Liver (tissue), 9 donors: ENCODE measurements around the gene TPSB2. TPM values are rescaled to one million over a fixed set of nuclear protein-coding genes. Genes with fewer than 3 reads are reported as not detected.
"Not testable (repeated sequence)": the region's sequence is repeated elsewhere in the genome, so short reads cannot be mapped to it uniquely, and the experiment has no call there.

Source experiments
- DNase-seq: peaks from one replicate; pipeline ENCODE4 v3.0.0-alpha.2; 2017; ENCODE audit warnings: low spot score
- H3K27ac ChIP-seq, 2 donors: one replicate each; pipeline ENCODE4 v1.7.0; 2013; ENCODE audit warnings: inconsistent platforms in 2 of 2, low read length in 2 of 2, control low read depth in 1 of 2, low read depth in 1 of 2, mild to moderate bottlenecking in 1 of 2
- H3K27me3 ChIP-seq, 4 donors: one replicate each; pipeline versions ENCODE4 v1.6.1 to v1.7.0; 2013; ENCODE audit warnings: low read length in 3 of 4, inconsistent platforms in 1 of 4, mild to moderate bottlenecking in 1 of 4, moderate library complexity in 1 of 4; ENCODE audit not compliant: control insufficient read depth in 4 of 4, insufficient read depth in 4 of 4
- H3K36me3 ChIP-seq, 4 donors: one replicate each; pipeline versions ENCODE4 v1.6.1 to v1.7.0; 2013; ENCODE audit warnings: low read length in 3 of 4, mild to moderate bottlenecking in 3 of 4, low read depth in 1 of 4, moderate library complexity in 1 of 4; ENCODE audit not compliant: control insufficient read depth in 4 of 4, insufficient read depth in 3 of 4
- H3K4me1 ChIP-seq, 4 donors: one replicate each; pipeline versions ENCODE4 v1.6.1 to v1.7.0; 2013; ENCODE audit warnings: low read length in 3 of 4, mild to moderate bottlenecking in 3 of 4, moderate library complexity in 1 of 4; ENCODE audit not compliant: control insufficient read depth in 4 of 4, insufficient read depth in 4 of 4
- H3K4me3 ChIP-seq, 3 donors: one replicate each; pipeline versions ENCODE4 v1.6.1 to v1.7.0; 2013; ENCODE audit warnings: low read length in 3 of 3, control low read depth in 1 of 3, low read depth in 1 of 3, mild to moderate bottlenecking in 1 of 3
- H3K9ac ChIP-seq, 2 donors: one replicate each; pipeline ENCODE4 v1.7.0; 2013; ENCODE audit warnings: low read length in 2 of 2, mild to moderate bottlenecking in 2 of 2, moderate library complexity in 2 of 2, control low read depth in 1 of 2, low read depth in 1 of 2
- H3K9me3 ChIP-seq, 4 donors: one replicate each; pipeline versions ENCODE4 v1.6.1 to v1.7.0; 2013; ENCODE audit warnings: low read length in 3 of 4; ENCODE audit not compliant: control insufficient read depth in 4 of 4
- CTCF ChIP-seq: fragments of 150-350 bp; IDR thresholded peaks from 2 replicates; pipeline ENCODE4 v1.5.1; 2017; ENCODE audit warnings: improper control_type of control experiment, low read depth, low read length; ENCODE audit not compliant: missing input control
- FOXA2 ChIP-seq: IDR thresholded peaks from 2 replicates; pipeline ENCODE4 v1.6.1; 2016; ENCODE audit warnings: antibody characterized with exemption
- GABPA ChIP-seq, 2 donors: IDR thresholded peaks in 1 of 2; conservative IDR thresholded peaks in 1 of 2; 2 replicates each; pipeline ENCODE4 v1.6.1; 2016; ENCODE audit warnings: antibody characterized with exemption in 2 of 2, mild to moderate bottlenecking in 1 of 2, moderate library complexity in 1 of 2
- HNF4A ChIP-seq, 2 donors: conservative IDR thresholded peaks; 2 replicates each; pipeline ENCODE4 v1.6.1; 2016; ENCODE audit warnings: antibody characterized with exemption in 2 of 2, mild to moderate bottlenecking in 2 of 2
- HNF4G ChIP-seq: IDR thresholded peaks from 2 replicates; pipeline ENCODE4 v1.6.1; 2016; ENCODE audit warnings: antibody characterized with exemption
- RXRA ChIP-seq, 2 donors: IDR thresholded peaks; 2 replicates each; pipeline ENCODE4 v1.6.1; 2017 to 2018; ENCODE audit warnings: antibody characterized with exemption in 2 of 2, mild to moderate bottlenecking in 1 of 2
- SP1 ChIP-seq: IDR thresholded peaks from 2 replicates; pipeline ENCODE4 v1.6.1; 2018; ENCODE audit warnings: antibody characterized with exemption, mild to moderate bottlenecking
- WGBS: extraction: QIAGEN DNeasy Blood & Tissue Kit; methylation state at CpG from one replicate; pipeline ENCODE4 v1.1.7; 2013; 5-methylcytosine and 5-hydroxymethylcytosine counted together
- polyA plus RNA-seq, 2 donors: library from polyadenylated mRNA; stranded (reverse) in 1 of 2; unstranded in 1 of 2; fragments of 200-250 nt in 1 of 2; fragments of >200 nt in 1 of 2; fragmentation: Nextera tagmentation in 1 of 2; extraction: Ambion mirVana in 1 of 2; gene quantifications; one replicate each; pipeline versions ENCODE4 v1.2.1 to v1.2.3, GENCODE V29; 2013 to 2015
- total RNA-seq, 2 donors: library from RNA; depleted of rRNA; stranded (reverse); fragments of >200 nt; gene quantifications; one replicate each; pipeline ENCODE4 v1.2.3, GENCODE V29; 2014
- TF ChIP-seq, protein P1 (sequence below): IDR thresholded peaks from 2 replicates; pipeline ENCODE4 v1.6.1; 2016; ENCODE audit warnings: antibody characterized with exemption, mild to moderate bottlenecking
- donor health status: healthy.
- donor health status: healthy.
- donor health status: healthy.
- donor health status: healthy.
- donor health status: healthy.

TPSB2 gene
- total and polyA plus RNA-seq, 4 donors, result 0.09 to 12.7 (median 0.45) TPM

DNA sequence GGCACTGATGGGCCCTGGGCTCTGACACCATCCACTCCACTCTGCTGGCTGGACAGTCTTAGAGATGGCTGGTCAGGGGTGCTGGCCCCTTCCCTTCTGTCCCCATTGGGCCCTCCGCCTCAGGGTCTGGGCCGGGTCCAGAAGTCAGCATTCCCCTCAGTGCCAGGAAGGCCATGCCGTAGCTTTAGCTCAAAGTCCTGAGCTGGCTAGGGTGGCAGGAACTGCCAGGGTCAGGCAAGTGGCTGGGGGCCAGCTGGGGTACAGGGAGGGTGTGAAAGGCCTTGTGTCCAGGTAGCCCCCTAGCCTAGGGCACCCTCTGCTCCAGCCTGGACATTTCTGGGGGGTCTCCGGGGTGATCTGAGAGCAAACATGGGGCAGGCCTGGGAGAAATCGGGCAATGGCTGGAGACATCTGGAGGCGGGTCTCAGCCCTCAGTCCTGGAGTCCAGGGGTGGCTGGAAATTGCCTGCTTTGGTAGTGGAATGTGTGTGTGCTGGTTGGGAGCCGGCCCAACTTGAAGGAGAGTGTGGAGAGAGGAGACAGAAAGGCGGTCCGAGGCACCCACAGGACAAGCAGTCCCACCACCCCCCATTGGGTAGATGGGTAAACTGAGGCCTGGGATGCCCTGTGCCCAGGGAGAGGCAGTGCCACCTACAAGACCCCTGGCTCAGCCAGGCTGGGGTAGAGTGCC lies 37.5 kb downstream of the TPSB2 start:
- WGBS, result 41% methylated on average over 9 of the region's 9 CpGs
- Histone ChIP-seq H3K4me3 (no peak overlapping the region), H3K9ac (no peak overlapping the region), H3K27me3 (no peaks in the 10 kb centered on the region), H3K36me3 (no peaks in the 10 kb centered on the region), H3K4me1 (peaks cover 30 to 59% (median 44%) of the 10 kb centered on the region in 4 donors), H3K27ac (peak overlapping the region; percentile 59 to 82), H3K9me3 (no peaks in the 10 kb centered on the region)
- DNase-seq, result no peak
- TF ChIP-seq RXRA (IDR thresholded peaks at IDR 0.05), result peak in 1 of 2 donors; percentile 59
- peak; percentile 47 to 74 for TF ChIP-seq HNF4A (conservative IDR thresholded peaks at IDR 0.05)
- TF ChIP-seq SP1, result no peak
- TF ChIP-seq HNF4G, result no peak

DNA sequence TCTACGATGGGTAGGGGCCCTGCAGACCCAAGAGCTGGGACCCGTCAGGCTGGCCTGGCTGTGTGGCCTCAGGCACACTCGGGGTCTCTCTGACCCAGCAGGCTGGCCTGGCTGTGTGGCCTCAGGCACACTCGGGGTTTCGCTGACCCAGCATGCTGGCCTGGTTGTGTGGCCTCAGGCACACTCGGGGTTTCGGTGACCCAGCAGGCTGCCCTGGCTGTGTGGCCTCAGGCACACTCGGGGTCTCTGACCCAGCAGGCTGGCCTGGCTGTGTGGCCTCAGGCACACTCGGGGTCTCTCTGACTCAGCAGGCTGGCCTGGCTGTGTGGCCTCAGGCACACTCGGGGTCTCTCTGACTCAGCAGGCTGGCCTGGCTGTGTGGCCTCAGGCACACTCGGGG lies 39.2 kb downstream of the TPSB2 start:
- H3K36me3 ChIP-seq, H3K27me3 ChIP-seq, H3K9me3 ChIP-seq, H3K27ac ChIP-seq, H3K4me3 ChIP-seq, H3K9ac ChIP-seq, DNase-seq: not testable (repeated sequence)
- H3K4me1 ChIP-seq, result peaks cover 30 to 52% (median 40%) of the 10 kb centered on the region in 4 donors
- 68% methylated on average over 11 of the region's 11 CpGs for WGBS

DNA sequence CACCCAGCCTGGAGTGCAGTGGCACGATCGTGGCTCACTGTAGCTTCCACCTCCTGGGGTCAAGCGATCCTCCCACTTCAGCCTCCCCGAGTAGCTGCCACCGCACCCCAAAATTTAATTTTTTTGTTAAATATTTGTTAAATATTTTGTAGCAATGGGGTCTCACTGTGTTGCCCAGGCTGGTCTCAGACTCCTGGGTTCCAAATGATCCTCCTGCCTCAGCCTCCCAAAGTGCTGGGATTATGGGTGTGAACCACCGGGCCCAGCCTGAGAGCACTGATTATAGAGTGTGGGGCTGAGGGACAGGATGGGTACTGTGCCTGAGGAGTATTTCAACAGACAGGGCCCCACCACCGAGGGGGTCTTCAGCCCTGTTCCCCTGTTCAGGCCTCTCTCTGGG lies 40.5 kb downstream of the TPSB2 start:
- no peak for DNase-seq
- Histone ChIP-seq H3K9me3 (no peaks in the 10 kb centered on the region), H3K36me3 (peaks cover 0 to 2% (median 0%) of the 10 kb centered on the region in 4 donors), H3K4me1 (peaks cover 28 to 57% (median 43%) of the 10 kb centered on the region in 4 donors), H3K27ac (no peak overlapping the region), H3K27me3 (no peaks in the 10 kb centered on the region), H3K9ac (no peak overlapping the region), H3K4me3 (no peak overlapping the region)
- TF ChIP-seq SP1 (no peak), HNF4G (no peak), FOXA2 (no peak), CTCF (no peak), GABPA (IDR thresholded peaks at IDR 0.05 in 1 of 2, conservative IDR thresholded peaks at IDR 0.05 in 1 of 2) (no peak), HNF4A (conservative IDR thresholded peaks at IDR 0.05) (no peak)
- 77% methylated on average over 7 of the region's 7 CpGs for WGBS

DNA sequence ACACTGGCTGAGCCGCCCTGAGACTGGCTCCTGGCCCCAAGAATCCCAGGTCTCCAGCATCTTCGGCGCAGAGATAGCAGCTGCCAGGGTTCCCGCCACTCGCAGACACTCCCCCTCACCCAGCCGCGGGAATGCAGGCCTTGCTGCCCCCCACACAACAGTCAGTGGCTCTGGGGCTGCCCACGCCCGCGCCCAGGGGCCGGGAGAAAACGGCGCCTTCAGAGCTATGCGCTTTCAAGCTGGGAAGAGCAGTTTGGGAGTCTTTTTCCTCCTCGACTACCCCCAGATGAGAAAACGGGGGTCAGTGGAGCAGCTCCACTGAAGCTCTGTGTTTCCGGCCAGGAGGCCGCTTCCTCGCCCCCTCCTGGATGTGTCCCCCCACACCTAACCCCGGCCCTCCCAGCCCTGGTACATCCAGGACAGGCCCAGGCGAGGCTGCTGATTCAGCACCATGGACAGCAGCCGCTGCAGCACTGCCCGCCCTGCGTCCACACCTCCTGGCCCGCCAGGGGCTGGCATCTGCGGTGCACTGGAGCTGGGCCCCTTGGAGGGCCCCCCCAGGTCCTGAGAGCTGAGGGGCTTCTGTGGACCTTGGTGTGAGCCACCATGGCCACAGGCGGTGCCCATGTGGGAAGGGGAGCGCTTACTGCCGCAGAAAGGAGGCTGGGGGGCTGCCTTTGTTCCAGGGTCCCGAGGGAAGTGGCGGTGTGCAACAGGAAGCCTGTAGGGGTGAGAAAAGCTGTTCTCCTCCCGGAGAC lies 41.4 kb downstream of the TPSB2 start:
- TF ChIP-seq RXRA (IDR thresholded peaks at IDR 0.05), result no peak
- TF ChIP-seq, protein P1, sequence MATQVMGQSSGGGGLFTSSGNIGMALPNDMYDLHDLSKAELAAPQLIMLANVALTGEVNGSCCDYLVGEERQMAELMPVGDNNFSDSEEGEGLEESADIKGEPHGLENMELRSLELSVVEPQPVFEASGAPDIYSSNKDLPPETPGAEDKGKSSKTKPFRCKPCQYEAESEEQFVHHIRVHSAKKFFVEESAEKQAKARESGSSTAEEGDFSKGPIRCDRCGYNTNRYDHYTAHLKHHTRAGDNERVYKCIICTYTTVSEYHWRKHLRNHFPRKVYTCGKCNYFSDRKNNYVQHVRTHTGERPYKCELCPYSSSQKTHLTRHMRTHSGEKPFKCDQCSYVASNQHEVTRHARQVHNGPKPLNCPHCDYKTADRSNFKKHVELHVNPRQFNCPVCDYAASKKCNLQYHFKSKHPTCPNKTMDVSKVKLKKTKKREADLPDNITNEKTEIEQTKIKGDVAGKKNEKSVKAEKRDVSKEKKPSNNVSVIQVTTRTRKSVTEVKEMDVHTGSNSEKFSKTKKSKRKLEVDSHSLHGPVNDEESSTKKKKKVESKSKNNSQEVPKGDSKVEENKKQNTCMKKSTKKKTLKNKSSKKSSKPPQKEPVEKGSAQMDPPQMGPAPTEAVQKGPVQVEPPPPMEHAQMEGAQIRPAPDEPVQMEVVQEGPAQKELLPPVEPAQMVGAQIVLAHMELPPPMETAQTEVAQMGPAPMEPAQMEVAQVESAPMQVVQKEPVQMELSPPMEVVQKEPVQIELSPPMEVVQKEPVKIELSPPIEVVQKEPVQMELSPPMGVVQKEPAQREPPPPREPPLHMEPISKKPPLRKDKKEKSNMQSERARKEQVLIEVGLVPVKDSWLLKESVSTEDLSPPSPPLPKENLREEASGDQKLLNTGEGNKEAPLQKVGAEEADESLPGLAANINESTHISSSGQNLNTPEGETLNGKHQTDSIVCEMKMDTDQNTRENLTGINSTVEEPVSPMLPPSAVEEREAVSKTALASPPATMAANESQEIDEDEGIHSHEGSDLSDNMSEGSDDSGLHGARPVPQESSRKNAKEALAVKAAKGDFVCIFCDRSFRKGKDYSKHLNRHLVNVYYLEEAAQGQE, result peak; percentile 100
- Histone ChIP-seq H3K27me3 (no peaks in the 10 kb centered on the region), H3K27ac (no peak overlapping the region), H3K9me3 (no peaks in the 10 kb centered on the region), H3K4me1 (peaks cover 26 to 57% (median 44%) of the 10 kb centered on the region in 4 donors), H3K4me3 (no peak overlapping the region), H3K9ac (no peak overlapping the region), H3K36me3 (peaks cover 0 to 2% (median 0%) of the 10 kb centered on the region in 4 donors)
- WGBS, result 63% methylated on average over 32 of the region's 32 CpGs
- DNase-seq, result peak; percentile 56

DNA sequence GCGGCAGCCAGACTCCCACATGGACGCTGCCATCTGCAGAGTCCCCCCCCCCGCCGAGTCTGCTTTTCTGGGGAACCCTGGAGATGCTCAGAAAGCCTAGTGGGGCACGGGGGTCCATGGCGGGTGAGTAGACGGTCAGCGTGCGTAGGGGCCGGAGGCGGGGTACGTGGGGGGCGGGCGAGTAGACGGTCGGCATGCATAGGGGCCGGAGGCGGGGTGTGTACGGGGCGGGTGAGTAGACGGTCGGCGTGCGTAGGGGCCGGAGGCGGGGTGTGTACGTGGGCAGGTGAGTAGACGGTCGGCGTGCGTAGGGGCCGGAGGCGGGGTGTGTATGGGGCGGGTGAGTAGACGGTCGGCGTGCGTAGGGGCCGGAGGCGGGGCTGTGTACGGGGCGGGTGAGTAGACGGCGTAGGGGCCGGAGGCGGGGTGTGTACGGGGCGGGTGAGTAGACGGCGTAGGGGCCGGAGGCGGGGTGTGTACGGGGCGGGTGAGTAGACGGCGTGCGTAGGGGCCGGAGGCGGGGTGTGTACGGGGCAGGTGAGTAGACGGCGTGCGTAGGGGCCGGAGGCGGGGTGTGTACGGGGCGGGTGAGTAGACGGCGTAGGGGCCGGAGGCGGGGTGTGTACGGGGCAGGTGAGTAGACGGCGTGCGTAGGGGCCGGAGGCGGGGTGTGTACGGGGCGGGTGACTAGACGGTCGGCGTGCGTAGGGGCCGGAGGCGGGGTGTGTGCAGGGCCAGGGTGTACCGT lies 44.4 kb downstream of the TPSB2 start:
- not testable (repeated sequence) for H3K9ac ChIP-seq, H3K4me3 ChIP-seq, H3K27ac ChIP-seq, H3K36me3 ChIP-seq, H3K27me3 ChIP-seq, DNase-seq, H3K9me3 ChIP-seq
- peaks cover 27 to 63% (median 47%) of the 10 kb centered on the region in 4 donors for H3K4me1 ChIP-seq
- WGBS, result 90% methylated on average over 86 of the region's 86 CpGs
